ENCODE results near the gene MEF2A.

Gene MEF2A

DNA sequence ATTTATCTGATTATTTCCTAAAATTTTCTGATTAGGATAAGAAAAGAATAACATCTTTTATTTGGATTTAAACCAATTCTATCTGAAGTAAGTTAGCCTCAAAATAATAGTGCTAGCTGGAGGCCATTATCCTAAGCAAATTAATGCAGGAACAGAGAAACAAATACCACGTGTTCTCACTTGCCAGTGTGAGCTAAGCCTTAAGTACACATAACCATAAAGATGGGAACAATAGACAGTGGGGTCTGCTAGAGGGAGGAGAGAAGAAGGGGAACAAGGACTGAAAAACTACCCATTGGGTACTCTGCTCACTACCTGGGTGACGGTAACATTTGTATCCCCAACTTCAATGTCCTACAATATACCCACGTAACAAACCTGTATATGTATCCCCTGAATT lies 198.7 kb downstream of the MEF2A start:
- DNase-seq (ENCODE audit: low spot score): no peak

Data from kidney tubule cell (primary cell).